Measurements from ENCODE around the gene CNTF.

GRCh38 chr11:58659404-58659803 is 36.9 kb downstream of the CNTF start:
- TF ChIP-seq ZNF232 (CRISPR knock-in tag; IDR thresholded peaks at IDR 0.05) (no peak), GTF2I (CRISPR knock-in tag; conservative IDR thresholded peaks at IDR 0.05) (no peak), CBFB (CRISPR knock-in tag; IDR thresholded peaks at IDR 0.05; ENCODE audit: low read depth) (no peak), NFYB (CRISPR knock-in tag; conservative IDR thresholded peaks at IDR 0.05; ENCODE audit: low read depth) (no peak), CTCF (IDR thresholded peaks at IDR 0.05) (no peak), JUN (CRISPR knock-in tag; IDR thresholded peaks at IDR 0.05) (no peak), MAX (CRISPR knock-in tag; IDR thresholded peaks at IDR 0.05) (no peak), AR (CRISPR knock-in tag; IDR thresholded peaks at IDR 0.05) (no peak), MXD4 (CRISPR knock-in tag; IDR thresholded peaks at IDR 0.05; ENCODE audit: borderline replicate concordance) (no peak), USF1 (CRISPR knock-in tag; IDR thresholded peaks at IDR 0.05) (no peak), USF2 (CRISPR knock-in tag; IDR thresholded peaks at IDR 0.05) (no peak), STAT6 (CRISPR knock-in tag; conservative IDR thresholded peaks at IDR 0.05; ENCODE audit: low read depth) (no peak), MLX (CRISPR knock-in tag; IDR thresholded peaks at IDR 0.05) (no peak), ATF6 (CRISPR knock-in tag; IDR thresholded peaks at IDR 0.05) (no peak)
